WTC11 (cell line): Measurements from ENCODE around the gene STAB1. TPM values are rescaled to one million over a fixed set of nuclear protein-coding genes. Genes with fewer than 3 reads are reported as not detected.
"Not testable (repeated sequence)": the region's sequence is repeated elsewhere in the genome, so short reads cannot be mapped to it uniquely, and the experiment has no call there.

Experiments used
- ATAC-seq: fragments of 200-7000 bp; cut with Tn5 transposase; 2 replicates; pipeline ENCODE4 v1.10.0; 2021; ENCODE audit warnings: mild to moderate bottlenecking, moderate library complexity
- CTCF ChIA-PET: fragments of 300-600 bp; sonication (Branson Sonifier 250); formaldehyde crosslinking; loops from one replicate; lab custom pipeline; 2021; ENCODE audit warnings: antibody characterized with exemption; lab: Charles Lee
- POLR2A ChIA-PET: fragments of 350-600 bp; sonication (Branson Sonifier 250); formaldehyde crosslinking; loops from one replicate; lab custom pipeline; 2021; ENCODE audit warnings: antibody characterized with exemption; lab: Charles Lee
- DNase-seq: peaks from one replicate; pipeline ENCODE4 v3.0.0; 2021; ENCODE audit warnings: low spot score
- H3K27ac Mint-ChIP-seq: 2 replicates; pipeline ENCODE4 v1.8.0; 2021; ENCODE audit warnings: mixed read lengths
- H3K27me3 Mint-ChIP-seq: 2 replicates; pipeline ENCODE4 v1.8.0; 2021; ENCODE audit warnings: low read depth, mild to moderate bottlenecking, moderate library complexity, mixed read lengths
- H3K36me3 Mint-ChIP-seq: 2 replicates; pipeline ENCODE4 v1.8.0; 2021; ENCODE audit warnings: mixed read lengths
- H3K4me1 Mint-ChIP-seq: 2 replicates; pipeline ENCODE4 v1.8.0; 2022; ENCODE audit warnings: mixed read lengths
- H3K4me3 Mint-ChIP-seq: 2 replicates; pipeline ENCODE4 v1.8.0; 2021; ENCODE audit warnings: mild to moderate bottlenecking, moderate library complexity, mixed read lengths
- H3K9me3 Mint-ChIP-seq: 2 replicates; pipeline ENCODE4 v1.8.0; 2021; ENCODE audit warnings: mixed read lengths
- ATF2 ChIP-seq: sonication (generic); formaldehyde crosslinking; IDR thresholded peaks from 2 replicates; pipeline ENCODE4 v1.8.1; 2022; ENCODE audit warnings: low read depth, missing genetic modification reagents, borderline replicate concordance
- CBFB ChIP-seq: sonication (generic); formaldehyde crosslinking; IDR thresholded peaks from 2 replicates; pipeline ENCODE4 v1.8.1; 2022; ENCODE audit warnings: mild to moderate bottlenecking, low read depth, missing genetic modification reagents
- CTCF ChIP-seq: fragments of 200-600 bp; IDR thresholded peaks from 2 replicates; pipeline ENCODE4 v1.8.0; 2022; ENCODE audit warnings: antibody characterized with exemption
- FOXP4 ChIP-seq: sonication (generic); formaldehyde crosslinking; IDR thresholded peaks from 2 replicates; pipeline ENCODE4 v1.8.0; 2022; ENCODE audit warnings: mild to moderate bottlenecking, missing genetic modification reagents
- GRHL2 ChIP-seq: fragments of 250-450 bp; sonication (Bioruptor Pico); IDR thresholded peaks from 2 replicates; pipeline ENCODE4 v1.8.0; 2022; ENCODE audit warnings: mild to moderate bottlenecking, moderate library complexity; ENCODE audit not compliant: insufficient replicate concordance, severe bottlenecking
- MAX ChIP-seq: sonication (generic); formaldehyde crosslinking; IDR thresholded peaks from 2 replicates; pipeline ENCODE4 v1.8.0; 2022; ENCODE audit warnings: mild to moderate bottlenecking, missing genetic modification reagents
- NR3C1 ChIP-seq: sonication (generic); formaldehyde crosslinking; conservative IDR thresholded peaks from 2 replicates; pipeline ENCODE4 v1.8.1; 2023; ENCODE audit warnings: low read depth, mild to moderate bottlenecking, missing genetic modification reagents
- ZBTB21 ChIP-seq: sonication (generic); formaldehyde crosslinking; IDR thresholded peaks from 2 replicates; pipeline ENCODE4 v1.8.1; 2023; ENCODE audit warnings: mild to moderate bottlenecking, missing genetic modification reagents, borderline replicate concordance
- ZBTB43 ChIP-seq: sonication (generic); formaldehyde crosslinking; IDR thresholded peaks from 2 replicates; pipeline ENCODE4 v1.8.1; 2023; ENCODE audit warnings: mild to moderate bottlenecking, missing genetic modification reagents
- ZMAT4 ChIP-seq: fragments of 250-450 bp; sonication (Bioruptor Pico); IDR thresholded peaks from 2 replicates; pipeline ENCODE4 v1.9.0; 2021; ENCODE audit warnings: mild to moderate bottlenecking
- ZNF232 ChIP-seq: sonication (generic); formaldehyde crosslinking; IDR thresholded peaks from 2 replicates; pipeline ENCODE4 v1.8.0; 2022; ENCODE audit warnings: mild to moderate bottlenecking, missing genetic modification reagents
- ZNF425 ChIP-seq: fragments of 250-450 bp; sonication (Bioruptor Pico); conservative IDR thresholded peaks from 2 replicates; pipeline ENCODE4 v1.9.0; 2021; ENCODE audit warnings: mild to moderate bottlenecking
- ZNF671 ChIP-seq: fragments of 250-450 bp; sonication (Bioruptor Pico); IDR thresholded peaks from 2 replicates; pipeline ENCODE4 v1.8.0; 2021; ENCODE audit warnings: mild to moderate bottlenecking
- ZSCAN18 ChIP-seq: fragments of 250-450 bp; sonication (Bioruptor Pico); IDR thresholded peaks from 2 replicates; pipeline ENCODE4 v2.1.2; 2022; ENCODE audit warnings: mild to moderate bottlenecking, moderate library complexity
- total RNA-seq: library from RNA; stranded (reverse); gene quantifications from 3 replicates; pipeline ENCODE4 v1.2.3, GENCODE V29; 2021

STAB1 gene
- total RNA-seq, 1 experiment from 2014 or later: 1.9 TPM

- TF ChIP-seq CTCF (no peak), ATF2 (no peak), ZSCAN18 (CRISPR knock-in tag) (no peak), NR3C1 (no peak), MAX (CRISPR knock-in tag) (no peak), ZNF232 (CRISPR knock-in tag) (no peak), ZNF425 (CRISPR knock-in tag) (no peak)
Measured at GRCh38 chr3:52525680-52526561, 30.8 kb downstream of the STAB1 start (continued).

- peaks cover 38% of the 10 kb centered on the region for H3K36me3 Mint-ChIP-seq
- H3K9me3 Mint-ChIP-seq, H3K4me1 Mint-ChIP-seq, H3K27me3 Mint-ChIP-seq, H3K4me3 Mint-ChIP-seq, H3K27ac Mint-ChIP-seq, ATAC-seq, POLR2A ChIA-PET: not testable (repeated sequence)
- CTCF ChIA-PET: interaction anchor here (1.7 kb wide), 1 partner anchor 45 kb away, joined by 3 read pairs; no protein-coding TSS in a partner anchor
- DNase-seq: peak; percentile 2
Measured at GRCh38 chr3:52526671-52527038, 31.5 kb downstream of the STAB1 start.

GRCh38 chr3:52527039-52527731, 32.0 kb downstream of the STAB1 start:
- ChIA-PET CTCF (interaction anchor here (1.7 kb wide), 1 partner anchor 45 kb away, joined by 3 read pairs; no protein-coding TSS in a partner anchor), POLR2A (no interaction called here)
- DNase-seq (peak; percentile 5), ATAC-seq (no peak)
- H3K27me3 Mint-ChIP-seq: no peaks in the 10 kb centered on the region; the same call in 1 of the 2 replicates
- no peak overlapping the region for H3K27ac Mint-ChIP-seq
- no peak overlapping the region for H3K4me3 Mint-ChIP-seq
- peaks cover 3% of the 10 kb centered on the region for H3K4me1 Mint-ChIP-seq
- no peaks in the 10 kb centered on the region for H3K9me3 Mint-ChIP-seq
- H3K36me3 Mint-ChIP-seq: peaks cover 38% of the 10 kb centered on the region
- TF ChIP-seq ZNF671 (CRISPR knock-in tag) (no peak), ZBTB21 (CRISPR knock-in tag) (no peak), ZBTB43 (no peak), FOXP4 (CRISPR knock-in tag) (no peak), ZMAT4 (CRISPR knock-in tag) (no peak), CBFB (CRISPR knock-in tag) (no peak), GRHL2 (no peak)
